ENCODE data around the gene F12. TPM values are rescaled to one million over a fixed set of nuclear protein-coding genes. Genes with fewer than 3 reads are reported as not detected.
"Not testable (repeated sequence)": the region's sequence is repeated elsewhere in the genome, so short reads cannot be mapped to it uniquely, and the experiment has no call there.

Gene F12
- polyA plus RNA-seq, 3 donors: 1.4 to 5.5 (median 1.5) TPM

GRCh38 chr5:177361418-177362291 lies 47.7 kb downstream of the F12 start:
- Histone ChIP-seq H3K9me3 (replicated peaks in 1 of 2; ENCODE audit: control insufficient read depth in 1 of 2, insufficient read depth in 1 of 2, low read length in 2 of 2) (no peaks in the 10 kb centered on the region), H3K9ac (ENCODE audit: insufficient read depth, low read length, poor library complexity, severe bottlenecking) (peak overlapping the region; percentile 55), H3K4me1 (ENCODE audit: control insufficient read depth in 1 of 2, insufficient read depth in 2 of 2, low read length in 2 of 2) (peaks cover 73 to 87% of the 10 kb centered on the region in 2 donors), H2AFZ (ENCODE audit: insufficient read depth, low read depth, low read length, poor library complexity, severe bottlenecking) (no peak overlapping the region), H3K79me2 (ENCODE audit: insufficient read depth, low read length) (peaks cover 85% of the 10 kb centered on the region), H4K20me1 (ENCODE audit: insufficient read depth, low read length) (peaks cover 84% of the 10 kb centered on the region), H3K36me3 (replicated peaks in 1 of 2; ENCODE audit: control insufficient read depth in 1 of 2, insufficient read depth in 2 of 2, low read length in 2 of 2) (peaks cover 18 to 30% of the 10 kb centered on the region in 2 donors), H3K4me2 (replicated peaks; ENCODE audit: extremely low read depth, low read length, poor library complexity, severe bottlenecking) (peak overlapping the region; percentile 81), H3K27me3 (ENCODE audit: control insufficient read depth in 2 of 2, insufficient read depth in 2 of 2, low read length in 2 of 2) (no peaks in the 10 kb centered on the region), H3K27ac (ENCODE audit: low read depth in 1 of 2, low read length in 2 of 2) (peak overlapping the region; percentile 67 to 86), H3K4me3 (replicated peaks in 1 of 3; ENCODE audit: low read depth in 2 of 3, low read length in 3 of 3) (peak overlapping the region in 2 of 3 experiments; percentile 1 to 76)
- 5% methylated on average over 5 of the region's 6 CpGs for WGBS (ENCODE audit: insufficient coverage)
- H3K4me1 Mint-ChIP-seq: peaks cover 81% of the 10 kb centered on the region
- H3K27me3 Mint-ChIP-seq (ENCODE audit: low read depth in 3 of 3): peaks cover 0 to 5% (median 2%) of the 10 kb centered on the region in 3 donors
- TF ChIP-seq CTCF (IDR thresholded peaks at IDR 0.05): no peak
- intact Hi-C loops (cut with micrococcal nuclease): no loop called here
- peak overlapping the region; percentile 82 to 94 (median 89) for H3K27ac Mint-ChIP-seq
- peaks cover 21 to 41% of the 10 kb centered on the region in 2 donors for H3K36me3 Mint-ChIP-seq
- peak overlapping the region; percentile 76 to 87 for H3K4me3 Mint-ChIP-seq
- peaks cover 0 to 2% (median 0%) of the 10 kb centered on the region in 7 donors for H3K9me3 Mint-ChIP-seq
- DNase-seq: peak; percentile 77 to 83 (median 81)

GRCh38 chr5:177360740-177361139 lies 48.6 kb downstream of the F12 start:
- H3K36me3 ChIP-seq (replicated peaks in 1 of 2; ENCODE audit: control insufficient read depth in 1 of 2, insufficient read depth in 2 of 2, low read length in 2 of 2): peaks cover 11 to 21% of the 10 kb centered on the region in 2 donors
- WGBS (ENCODE audit: insufficient coverage): 100% methylated on average over 6 of the region's 7 CpGs
- peak overlapping the region; percentile 54 to 94 (median 86) for H3K27ac Mint-ChIP-seq
- H3K4me3 ChIP-seq (replicated peaks in 1 of 3; ENCODE audit: low read depth in 2 of 3, low read length in 3 of 3): peak overlapping the region in 1 of 3 experiments; percentile 76
- intact Hi-C loops (cut with micrococcal nuclease); H3K27me3 ChIP-seq (ENCODE audit: control insufficient read depth in 2 of 2, insufficient read depth in 2 of 2, low read length in 2 of 2); H3K9me3 ChIP-seq (replicated peaks in 1 of 2; ENCODE audit: control insufficient read depth in 1 of 2, insufficient read depth in 1 of 2, low read length in 2 of 2); DNase-seq; H2AFZ ChIP-seq (ENCODE audit: insufficient read depth, low read depth, low read length, poor library complexity, severe bottlenecking); H3K9me3 Mint-ChIP-seq; H3K27me3 Mint-ChIP-seq (ENCODE audit: low read depth in 3 of 3): not testable (repeated sequence)
- peak overlapping the region; percentile 44 for H3K9ac ChIP-seq (ENCODE audit: insufficient read depth, low read length, poor library complexity, severe bottlenecking)
- H3K36me3 Mint-ChIP-seq: peaks cover 16 to 38% of the 10 kb centered on the region in 2 donors
- peak overlapping the region; percentile 67 to 86 for H3K27ac ChIP-seq (ENCODE audit: low read depth in 1 of 2, low read length in 2 of 2)
- peaks cover 84% of the 10 kb centered on the region for H3K4me1 Mint-ChIP-seq
- H3K4me1 ChIP-seq (ENCODE audit: control insufficient read depth in 1 of 2, insufficient read depth in 2 of 2, low read length in 2 of 2): peaks cover 82 to 90% of the 10 kb centered on the region in 2 donors
- peaks cover 79% of the 10 kb centered on the region for H3K79me2 ChIP-seq (ENCODE audit: insufficient read depth, low read length)
- H4K20me1 ChIP-seq (ENCODE audit: insufficient read depth, low read length): peaks cover 75% of the 10 kb centered on the region
- peak overlapping the region in 1 of 2 donors; percentile 11 for H3K4me3 Mint-ChIP-seq
- peak overlapping the region; percentile 81 for H3K4me2 ChIP-seq (replicated peaks; ENCODE audit: extremely low read depth, low read length, poor library complexity, severe bottlenecking)
